Spleen (tissue), 11 donors: ENCODE data around the gene HNRNPL. TPM values are rescaled to one million over a fixed set of nuclear protein-coding genes. Genes with fewer than 3 reads are reported as not detected.
"Not testable (repeated sequence)": the region's sequence is repeated elsewhere in the genome, so short reads cannot be mapped to it uniquely, and the experiment has no call there.

Experiments
- DNase-seq: peaks from one replicate; pipeline ENCODE4 v3.0.0-alpha.2; 2020
- H3K27ac ChIP-seq, 8 donors: fragments of 200-600 bp; sonication (generic) in 7 of 8; 1 replicate in 4 of 8; 2 replicates in 4 of 8; pipeline versions ENCODE4 v1.5.0 to v1.8.0; 2016 to 2021; ENCODE audit warnings: inconsistent platforms in 4 of 8, mild to moderate bottlenecking in 4 of 8, moderate library complexity in 1 of 8
- H3K27me3 ChIP-seq, 7 donors: fragments of 200-600 bp; sonication (generic) in 6 of 7; replicated peaks in 1 of 7; 1 replicate in 4 of 7; 2 replicates in 3 of 7; pipeline versions ENCODE4 v1.5.0 to v1.8.0; 2016 to 2021; ENCODE audit warnings: inconsistent platforms in 3 of 7, mild to moderate bottlenecking in 1 of 7
- H3K36me3 ChIP-seq, 6 donors: fragments of 200-600 bp; sonication (generic) in 5 of 6; 1 replicate in 4 of 6; 2 replicates in 2 of 6; pipeline versions ENCODE4 v1.5.0 to v1.8.0; 2016 to 2021; ENCODE audit warnings: inconsistent platforms in 2 of 6
- H3K4me1 ChIP-seq, 6 donors: fragments of 200-600 bp; sonication (generic) in 5 of 6; 1 replicate in 3 of 6; 2 replicates in 3 of 6; pipeline versions ENCODE4 v1.5.0 to v1.8.0; 2016 to 2021; ENCODE audit warnings: inconsistent platforms in 3 of 6
- H3K4me3 ChIP-seq, 8 donors: fragments of 200-600 bp; sonication (generic) in 7 of 8; 1 replicate in 4 of 8; 2 replicates in 4 of 8; pipeline versions ENCODE4 v1.5.0 to v1.8.0; 2016 to 2021; ENCODE audit warnings: inconsistent platforms in 4 of 8, mild to moderate bottlenecking in 4 of 8, moderate library complexity in 2 of 8
- H3K9me3 ChIP-seq, 8 donors: fragments of 200-600 bp; sonication (generic) in 7 of 8; 1 replicate in 4 of 8; 2 replicates in 4 of 8; pipeline versions ENCODE4 v1.5.0 to v1.8.0; 2016 to 2021; ENCODE audit warnings: inconsistent platforms in 4 of 8
- POLR2A ChIP-seq, 3 donors: fragments of 450-650 bp; IDR thresholded peaks; one replicate each; pipeline ENCODE4 v1.5.1; 2017; ENCODE audit warnings: antibody characterized with exemption in 3 of 3, mild to moderate bottlenecking in 1 of 3
- POLR2AphosphoS5 ChIP-seq, 3 donors: sonication (generic); formaldehyde crosslinking; IDR thresholded peaks; one replicate each; pipeline ENCODE4 v1.5.1; 2017; ENCODE audit warnings: antibody characterized with exemption in 3 of 3
- WGBS, 5 donors: extraction: QIAGEN DNeasy Blood & Tissue Kit in 3 of 5; methylation state at CpG; one replicate each; pipeline versions ENCODE4 v1.1.5 to v1.1.7; 2013 to 2018; 5-methylcytosine and 5-hydroxymethylcytosine counted together
- intact Hi-C: fragments of 100-400 bp; cut with DNase I; formaldehyde crosslinking; loops from one replicate; pipeline ENCODE4 v1.15.0; 2023; ENCODE audit warnings: low total_unique reads
- polyA plus RNA-seq, 3 donors: library from polyadenylated mRNA; stranded (reverse); fragments of 200-250 nt; gene quantifications; one replicate each; pipeline ENCODE4 v1.2.1, GENCODE V29; 2013
- total RNA-seq, 7 donors: library from RNA; depleted of rRNA in 3 of 7; stranded (reverse); fragments of >200 nt in 3 of 7; fragmentation: NEBNext Ultra II Directional in 4 of 7; extraction: Animal tissue kit (Norgen Biotek cat#: 25700) in 4 of 7; gene quantifications; one replicate each; pipeline versions ENCODE4 v1.1.0 to v1.2.1, GENCODE V29; 2016 to 2021
- TF ChIP-seq, protein P1 (sequence below), 11 experiments: fragments of 200-600 bp in 7 of 11; fragments of 450-650 bp in 4 of 11; sonication (generic) in 4 of 11; IDR thresholded peaks in 8 of 11; conservative IDR thresholded peaks in 3 of 11; 1 replicate in 7 of 11; 2 replicates in 4 of 11; pipeline versions ENCODE4 v1.4.0 to v1.8.0; 2016 to 2021; ENCODE audit warnings: antibody characterized with exemption in 11 of 11, inconsistent platforms in 4 of 11, mild to moderate bottlenecking in 1 of 11
- donor health status: healthy with polysubstance abuse.
- donor health status: DM: no; HTN: no; CAD: no; lungs with moderate emphysema.
- donor health status: DM: no; HTN: no; CAD: no.
- donor health status: Bipolar disorder and iron deficiency.
- donor health status: healthy.
- donor health status: DM: no; HTN: no; CAD: no.
- donor health status: DM: yes; HTN: yes; CAD: no.

HNRNPL gene
- total and polyA plus RNA-seq, 10 donors = 147 to 357 (median 222) TPM

DNA sequence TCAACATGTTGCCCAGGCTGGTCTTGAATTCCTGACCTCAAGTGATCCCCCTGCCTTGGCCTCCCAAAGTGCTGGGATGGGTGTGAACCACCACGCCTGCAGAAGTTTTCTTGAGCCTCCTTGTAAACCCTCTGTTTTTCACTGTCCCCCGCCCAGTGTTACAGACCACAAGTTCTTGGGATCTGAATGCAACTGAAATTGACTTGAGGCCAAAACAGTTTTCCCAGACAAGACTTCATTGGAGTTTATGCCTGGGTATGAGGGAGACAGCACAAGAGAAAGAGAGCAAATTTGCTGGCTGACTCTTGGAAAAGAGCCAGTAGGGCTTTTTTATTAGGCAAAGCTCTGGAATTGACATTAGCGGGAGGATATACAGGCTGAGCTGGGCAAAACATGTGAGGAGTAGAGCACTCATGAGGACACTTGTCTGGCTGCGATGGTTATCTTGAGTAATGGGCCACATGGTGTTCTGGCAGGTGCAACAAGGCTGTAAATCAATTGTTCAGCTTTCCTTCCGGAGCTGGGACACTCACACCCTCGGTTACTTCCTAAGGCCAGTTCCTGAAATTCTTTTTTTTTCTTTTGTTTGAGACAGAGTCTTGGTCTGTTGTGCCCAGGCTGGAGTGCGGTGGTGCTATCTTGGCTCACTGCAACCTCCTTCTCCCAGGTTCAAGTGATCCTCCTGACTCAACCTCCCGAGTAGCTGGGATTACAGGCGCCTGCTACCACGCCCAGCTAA is 12.7 kb upstream of the HNRNPL start:
- Histone ChIP-seq H3K4me1 (peaks cover 32 to 95% (median 70%) of the 10 kb centered on the region in 6 donors), H3K27ac (peak overlapping the region; percentile 19 to 94 (median 83)), H3K9me3 (no peaks in the 10 kb centered on the region), H3K36me3 (no peaks in the 10 kb centered on the region), H3K27me3 (no peaks in the 10 kb centered on the region), H3K4me3 (no peak overlapping the region)
- intact Hi-C loops = no loop called here
- DNase-seq = no peak
- WGBS, 5 donors = 37 to 52% (median 46%) methylated on average over 10 of the region's 10 CpGs
- TF ChIP-seq, protein P1, sequence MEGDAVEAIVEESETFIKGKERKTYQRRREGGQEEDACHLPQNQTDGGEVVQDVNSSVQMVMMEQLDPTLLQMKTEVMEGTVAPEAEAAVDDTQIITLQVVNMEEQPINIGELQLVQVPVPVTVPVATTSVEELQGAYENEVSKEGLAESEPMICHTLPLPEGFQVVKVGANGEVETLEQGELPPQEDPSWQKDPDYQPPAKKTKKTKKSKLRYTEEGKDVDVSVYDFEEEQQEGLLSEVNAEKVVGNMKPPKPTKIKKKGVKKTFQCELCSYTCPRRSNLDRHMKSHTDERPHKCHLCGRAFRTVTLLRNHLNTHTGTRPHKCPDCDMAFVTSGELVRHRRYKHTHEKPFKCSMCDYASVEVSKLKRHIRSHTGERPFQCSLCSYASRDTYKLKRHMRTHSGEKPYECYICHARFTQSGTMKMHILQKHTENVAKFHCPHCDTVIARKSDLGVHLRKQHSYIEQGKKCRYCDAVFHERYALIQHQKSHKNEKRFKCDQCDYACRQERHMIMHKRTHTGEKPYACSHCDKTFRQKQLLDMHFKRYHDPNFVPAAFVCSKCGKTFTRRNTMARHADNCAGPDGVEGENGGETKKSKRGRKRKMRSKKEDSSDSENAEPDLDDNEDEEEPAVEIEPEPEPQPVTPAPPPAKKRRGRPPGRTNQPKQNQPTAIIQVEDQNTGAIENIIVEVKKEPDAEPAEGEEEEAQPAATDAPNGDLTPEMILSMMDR (IDR thresholded peaks at IDR 0.05 in 8 of 11, conservative IDR thresholded peaks at IDR 0.05 in 3 of 11) = no peak
- TF ChIP-seq POLR2AphosphoS5 (IDR thresholded peaks at IDR 0.05) = peak in 1 of 3 donors; percentile 77

DNA sequence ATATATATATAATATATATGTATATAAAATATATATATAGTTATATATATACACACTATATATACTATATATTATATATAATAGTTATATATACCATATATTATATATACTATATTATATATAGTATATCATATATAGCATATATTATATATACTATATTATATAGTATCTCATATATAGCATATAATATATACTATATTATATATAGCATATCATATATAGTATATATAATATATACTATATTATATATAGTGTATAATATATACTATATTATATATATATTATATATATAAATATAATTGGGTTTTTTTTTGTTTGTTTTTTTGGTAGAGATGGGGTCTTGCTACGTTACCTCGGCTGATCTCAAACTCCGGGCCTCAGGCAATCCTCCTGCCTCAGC is 11.6 kb upstream of the HNRNPL start:
- Histone ChIP-seq H3K4me1 (peaks cover 35 to 96% (median 74%) of the 10 kb centered on the region in 6 donors), H3K36me3 (no peaks in the 10 kb centered on the region), H3K27me3 (no peaks in the 10 kb centered on the region), H3K4me3 (no peak overlapping the region), H3K27ac (peak overlapping the region in 3 of 8 donors; percentile 84 to 94 (median 91)), H3K9me3 (no peaks in the 10 kb centered on the region)
- intact Hi-C loops = no loop called here
- no peak for TF ChIP-seq POLR2A (IDR thresholded peaks at IDR 0.05)
- TF ChIP-seq POLR2AphosphoS5 (IDR thresholded peaks at IDR 0.05) = no peak
- TF ChIP-seq, protein P1 (IDR thresholded peaks at IDR 0.05 in 8 of 11, conservative IDR thresholded peaks at IDR 0.05 in 3 of 11) = no peak
- no peak for DNase-seq
- 95 to 98% (median 96%) methylated on average over 3 of the region's 3 CpGs for WGBS, 5 donors

DNA sequence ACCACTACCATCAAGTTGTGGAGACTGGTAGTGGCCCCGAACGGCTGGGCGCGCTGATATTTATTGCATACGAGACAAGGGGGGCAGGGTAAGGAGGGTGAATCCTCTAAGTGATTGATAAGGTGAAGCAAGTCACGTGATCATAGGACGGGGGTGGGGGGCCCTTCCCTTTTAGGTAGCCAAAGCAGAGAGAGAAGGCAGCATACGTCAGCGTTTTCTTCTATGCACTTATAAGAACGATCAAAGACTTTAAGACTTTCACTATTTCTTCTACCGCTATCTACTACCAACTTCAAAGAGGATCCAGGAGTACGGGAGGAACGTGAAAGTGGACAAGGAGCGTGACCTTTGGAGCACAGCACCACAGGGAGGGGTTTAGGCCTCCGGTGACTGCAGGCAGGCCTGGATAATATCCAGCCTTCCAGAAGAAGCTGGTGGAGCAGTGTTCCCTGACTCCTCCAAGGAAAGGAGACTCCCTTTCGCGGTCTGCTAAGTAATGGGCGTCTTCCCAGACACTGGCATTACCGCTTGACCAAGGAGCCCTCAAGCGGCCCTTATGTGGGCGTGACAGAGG is 9.9 kb upstream of the HNRNPL start:
- H3K36me3 ChIP-seq, H3K9me3 ChIP-seq, DNase-seq, H3K4me3 ChIP-seq, H3K27me3 ChIP-seq, intact Hi-C loops: not testable (repeated sequence)
- H3K27ac ChIP-seq = peak overlapping the region in 1 of 8 donors; percentile 29
- peaks cover 29 to 83% (median 58%) of the 10 kb centered on the region in 6 donors for H3K4me1 ChIP-seq
- WGBS, 5 donors = 77 to 87% (median 84%) methylated on average over 18 to 21 of the region's 21 CpGs

GRCh38 chr19:38856813-38857212 is 7.0 kb upstream of the HNRNPL start:
- no peaks in the 10 kb centered on the region for H3K27me3 ChIP-seq
- H3K4me1 ChIP-seq = peaks cover 8 to 76% (median 40%) of the 10 kb centered on the region in 6 donors
- no peaks in the 10 kb centered on the region for H3K36me3 ChIP-seq
- DNase-seq = no peak
- peak overlapping the region in 7 of 8 donors; percentile 22 to 83 (median 73) for H3K27ac ChIP-seq
- TF ChIP-seq, protein P1 (IDR thresholded peaks at IDR 0.05 in 8 of 11, conservative IDR thresholded peaks at IDR 0.05 in 3 of 11) = no peak
- no peak for TF ChIP-seq POLR2A (IDR thresholded peaks at IDR 0.05)
- TF ChIP-seq POLR2AphosphoS5 (IDR thresholded peaks at IDR 0.05) = no peak
- H3K9me3 ChIP-seq = no peaks in the 10 kb centered on the region
- intact Hi-C loops = no loop called here
- H3K4me3 ChIP-seq = no peak overlapping the region
- 54 to 67% (median 63%) methylated on average over 3 of the region's 3 CpGs for WGBS, 5 donors

- H3K9me3 ChIP-seq, intact Hi-C loops, H3K27ac ChIP-seq, H3K27me3 ChIP-seq, H3K36me3 ChIP-seq, H3K4me3 ChIP-seq, DNase-seq: not testable (repeated sequence)
- WGBS, 5 donors = 82 to 98% (median 91%) methylated on average over 8 to 29 of the region's 37 CpGs
- peaks cover 8 to 78% (median 42%) of the 10 kb centered on the region in 6 donors for H3K4me1 ChIP-seq
These were observed 6.0 kb upstream of the HNRNPL start for GRCh38 chr19:38855751-38856150.

DNA sequence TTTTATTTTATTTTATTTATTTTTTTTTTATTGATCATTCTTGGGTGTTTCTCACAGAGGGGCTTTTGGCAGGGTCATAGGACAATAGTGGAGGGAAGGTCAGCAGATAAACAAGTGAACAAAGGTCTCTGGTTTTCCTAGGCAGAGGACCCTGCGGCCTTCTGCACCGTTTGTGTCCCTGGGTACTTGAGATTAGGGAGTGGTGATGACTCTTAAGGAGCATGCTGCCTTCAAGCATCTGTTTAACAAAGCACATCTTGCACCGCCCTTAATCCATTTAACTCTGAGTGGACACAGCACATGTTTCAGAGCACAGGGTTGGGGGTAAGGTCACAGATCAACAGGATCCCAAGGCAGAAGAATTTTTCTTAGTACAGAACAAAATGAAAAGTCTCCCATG is 5.2 kb upstream of the HNRNPL start:
- H3K9me3 ChIP-seq, DNase-seq, H3K36me3 ChIP-seq, intact Hi-C loops, H3K27me3 ChIP-seq, H3K27ac ChIP-seq, H3K4me3 ChIP-seq: not testable (repeated sequence)
- H3K4me1 ChIP-seq = peaks cover 8 to 74% (median 40%) of the 10 kb centered on the region in 6 donors
- 62 to 100% (median 72%) methylated on average over 1 to 3 of the region's 3 CpGs for WGBS, 5 donors
